Heart left ventricle (tissue), 16 donors: Measurements from ENCODE around the gene LPP. TPM values are rescaled to one million over a fixed set of nuclear protein-coding genes. Genes with fewer than 3 reads are reported as not detected.

Source experiments
- ATAC-seq, 4 donors: fragments of 200-7000 bp; cut with Tn5 transposase; one replicate each; pipeline ENCODE4 v1.9.1; 2020 to 2022; ENCODE audit warnings: moderate library complexity in 4 of 4, mild to moderate bottlenecking in 3 of 4, moderate number of reproducible peaks in 1 of 4
- DNase-seq, 5 donors: peaks; one replicate each; pipeline ENCODE4 v3.0.0-alpha.2; 2020
- H3K27ac ChIP-seq, 12 donors: fragments of 200-600 bp; sonication (generic) in 4 of 12; one replicate each; pipeline versions ENCODE4 v1.5.0 to v1.8.0; 2016 to 2022; ENCODE audit warnings: mild to moderate bottlenecking in 2 of 12
- H3K27me3 ChIP-seq, 9 donors: fragments of 200-600 bp; sonication (generic) in 2 of 9; one replicate each; pipeline versions ENCODE4 v1.5.1 to v1.8.0; 2016 to 2022; ENCODE audit warnings: mild to moderate bottlenecking in 3 of 9
- H3K36me3 ChIP-seq, 9 donors: fragments of 200-600 bp; sonication (generic) in 2 of 9; one replicate each; pipeline versions ENCODE4 v1.5.0 to v1.8.0; 2018 to 2022; ENCODE audit warnings: mild to moderate bottlenecking in 2 of 9
- H3K4me1 ChIP-seq, 12 donors: fragments of 200-600 bp; sonication (generic) in 4 of 12; one replicate each; pipeline versions ENCODE4 v1.5.0 to v1.8.0; 2016 to 2022; ENCODE audit warnings: mild to moderate bottlenecking in 3 of 12
- H3K4me3 ChIP-seq, 12 donors: fragments of 200-600 bp; sonication (generic) in 4 of 12; one replicate each; pipeline versions ENCODE4 v1.5.0 to v1.8.0; 2017 to 2022; ENCODE audit warnings: mild to moderate bottlenecking in 9 of 12, moderate library complexity in 4 of 12
- H3K9me3 ChIP-seq, 12 donors: fragments of 200-600 bp; sonication (generic) in 4 of 12; one replicate each; pipeline versions ENCODE4 v1.5.0 to v1.8.0; 2016 to 2022; ENCODE audit warnings: mild to moderate bottlenecking in 1 of 12
- CTCF ChIP-seq, 12 donors: fragments of 200-600 bp; sonication (generic) in 4 of 12; IDR thresholded peaks; one replicate each; pipeline versions ENCODE4 v1.5.0 to v1.8.0; 2018 to 2022; ENCODE audit warnings: antibody characterized with exemption in 12 of 12, mild to moderate bottlenecking in 5 of 12
- POLR2A ChIP-seq, 2 donors: fragments of 450-650 bp; IDR thresholded peaks; one replicate each; pipeline ENCODE4 v1.6.1; 2017; ENCODE audit warnings: antibody characterized with exemption in 2 of 2, mild to moderate bottlenecking in 2 of 2, moderate library complexity in 2 of 2
- WGBS, 4 donors: extraction: QIAGEN DNeasy Blood & Tissue Kit in 2 of 4; methylation state at CpG; one replicate each; pipeline versions ENCODE4 v1.1.5 to v1.1.7; 2013 to 2018; 5-methylcytosine and 5-hydroxymethylcytosine counted together
- intact Hi-C, 10 donors: fragments of 100-400 bp; cut with DNase I; formaldehyde crosslinking; loops; one replicate each; pipeline versions ENCODE4 v1.11.1 to v1.14.2; 2022
- polyA plus RNA-seq, 2 donors: library from polyadenylated mRNA; stranded (reverse); fragments of 200-250 nt; gene quantifications; one replicate each; pipeline ENCODE4 v1.2.3, GENCODE V29; 2013
- total RNA-seq, 9 donors: library from RNA; depleted of rRNA in 2 of 9; stranded (reverse); fragments of >200 nt in 2 of 9; fragmentation: NEBNext Ultra II Directional in 3 of 9; extraction: Animal tissue kit (Norgen Biotek cat#: 25700) in 3 of 9; gene quantifications; one replicate each; pipeline versions ENCODE4 v1.1.0 to v1.2.4, GENCODE V29; 2016 to 2023
- donor health status: ischemic (EF 13 %, LVEDD 7.1; RV severe dilation, severe dysfunction).
- donor health status: healthy with polysubstance abuse.
- donor health status: DM: no; HTN: yes; CAD: no.
- donor health status: DM: no; HTN: no; CAD: no.
- donor health status: ischemic (EF 25% LVEDD 6.9; RV normal size, moderate dysfunction).
- donor health status: ischemic (EF 25% LVEDD 5.7; RV mildly dilated, moderate dysfunction).
- donor health status: healthy.
- donor health status: DM: yes; HTN: yes; CAD: no.
- donor health status: ischemic (EF 35%, LVEDD 5.7; RV mildly dilated, moderate dysfunction).
- donor health status: nonischemic (EF 11% LVEDD 7.7; RV severe dilation, severe dysfunction).
- donor health status: DM: yes; HTN: yes; CAD: no.
- donor health status: PGD.
- donor health status: ischemic (EF 29% LVEDD 5.4; RV normal size, mild dysfunction).
- donor health status: nonischemic (EF 23%, LVEDD 6.1; RV moderate dilation, normal function).

The LPP gene
- total and polyA plus RNA-seq, 11 donors: 9.2 to 178 (median 100) TPM

GRCh38 chr3:188244395-188244861 lies 90.5 kb downstream of the LPP start:
- 94 to 100% (median 97%) methylated on average over 2 of the region's 2 CpGs for WGBS, 4 donors
- H3K27ac ChIP-seq: peak overlapping the region in 4 of 12 donors; percentile 5 to 80 (median 50)
- intact Hi-C loops: no loop called here

GRCh38 chr3:188246905-188247304 lies 92.9 kb downstream of the LPP start:
- 79 to 80% (median 80%) methylated on average over 2 of the region's 2 CpGs for WGBS, 4 donors
- intact Hi-C loops: no loop called here
- H3K4me3 ChIP-seq: no peak overlapping the region

More at GRCh38 chr3:188244395-188244861, 90.5 kb downstream of the LPP start:
- TF ChIP-seq POLR2A (IDR thresholded peaks at IDR 0.05) (no peak), CTCF (IDR thresholded peaks at IDR 0.05) (no peak)
- Histone ChIP-seq H3K4me1 (peaks cover 0 to 59% (median 29%) of the 10 kb centered on the region in 12 donors), H3K9me3 (no peaks in the 10 kb centered on the region), H3K27me3 (no peaks in the 10 kb centered on the region), H3K36me3 (peaks cover 0 to 6% (median 0%) of the 10 kb centered on the region in 9 donors), H3K4me3 (no peak overlapping the region)
- no peak for DNase-seq
- no peak for ATAC-seq

GRCh38 chr3:188248036-188248561 lies 94.1 kb downstream of the LPP start:
- ATAC-seq: no peak
- Histone ChIP-seq H3K4me1 (peaks cover 0 to 28% (median 15%) of the 10 kb centered on the region in 12 donors), H3K27ac (peak overlapping the region in 1 of 12 donors; percentile 76), H3K9me3 (peaks cover 0 to 7% (median 0%) of the 10 kb centered on the region in 12 donors), H3K4me3 (no peak overlapping the region), H3K36me3 (peaks cover 0 to 6% (median 0%) of the 10 kb centered on the region in 9 donors), H3K27me3 (no peaks in the 10 kb centered on the region)
- WGBS, 4 donors: 74 to 89% (median 81%) methylated on average over 8 of the region's 8 CpGs
- TF ChIP-seq CTCF (IDR thresholded peaks at IDR 0.05) (no peak), POLR2A (IDR thresholded peaks at IDR 0.05) (no peak)
- intact Hi-C loops: no loop called here
- no peak for DNase-seq

More at GRCh38 chr3:188246905-188247304, 92.9 kb downstream of the LPP start:
- TF ChIP-seq POLR2A (IDR thresholded peaks at IDR 0.05) (no peak), CTCF (IDR thresholded peaks at IDR 0.05) (no peak)
- peaks cover 0 to 40% (median 25%) of the 10 kb centered on the region in 12 donors for H3K4me1 ChIP-seq
- DNase-seq: no peak
- no peak for ATAC-seq
- peaks cover 0 to 6% (median 0%) of the 10 kb centered on the region in 9 donors for H3K36me3 ChIP-seq
- no peaks in the 10 kb centered on the region for H3K9me3 ChIP-seq
- H3K27me3 ChIP-seq: no peaks in the 10 kb centered on the region
- H3K27ac ChIP-seq: peak overlapping the region in 4 of 12 donors; percentile 4 to 76 (median 14)

- Histone ChIP-seq H3K9me3 (peaks cover 0 to 7% (median 0%) of the 10 kb centered on the region in 12 donors), H3K4me3 (no peak overlapping the region), H3K27ac (peak overlapping the region in 1 of 12 donors; percentile 71), H3K36me3 (peaks cover 0 to 9% (median 3%) of the 10 kb centered on the region in 9 donors), H3K4me1 (peaks cover 0 to 35% (median 20%) of the 10 kb centered on the region in 12 donors), H3K27me3 (no peaks in the 10 kb centered on the region)
- WGBS, 4 donors: 85 to 91% (median 90%) methylated on average over 5 of the region's 5 CpGs
- intact Hi-C loops: loop anchor here in 1 of 10 donors (10.0 kb wide), 1 partner anchor 278 kb away; no protein-coding TSS in a partner anchor
- ATAC-seq (no peak), DNase-seq (no peak)
- TF ChIP-seq POLR2A (IDR thresholded peaks at IDR 0.05) (no peak), CTCF (IDR thresholded peaks at IDR 0.05) (no peak)
Measured at GRCh38 chr3:188253123-188253793, 99.3 kb downstream of the LPP start.
